HG03571 (cell line): ENCODE results near the gene SIDT1.
A peak's percentile ranks its signal among the peaks of the same experiment; 100 is the strongest.

Source experiments
- ATAC-seq: cut with Tn5 transposase; IDR thresholded peaks from one replicate; pipeline ENCODE4 v1.9.1; 2021; ENCODE audit not compliant: unreplicated experiment

Gene SIDT1

DNA sequence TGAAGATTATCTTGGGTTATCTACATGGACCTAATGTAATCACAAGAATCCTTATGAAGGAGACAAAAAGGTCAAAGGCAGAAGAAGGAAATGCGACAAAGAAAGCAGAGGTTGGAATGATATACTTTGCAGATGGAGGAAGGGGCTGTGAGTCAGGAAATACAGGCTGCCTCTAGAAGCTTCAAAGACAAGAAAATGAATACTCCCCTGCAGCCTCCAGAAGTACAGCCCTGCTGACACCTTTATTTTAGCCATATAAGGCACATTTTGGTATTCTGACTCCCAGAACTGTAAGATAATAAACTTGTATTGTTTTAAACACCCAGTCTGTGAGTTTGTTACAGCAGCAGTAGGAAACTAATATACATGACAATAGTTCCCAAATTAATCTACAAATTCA is 58.6 kb downstream of the SIDT1 start:
- no peak for ATAC-seq

- ATAC-seq: no peak
These were observed 61.7 kb downstream of the SIDT1 start for GRCh38 chr3:113594066-113594465.

DNA sequence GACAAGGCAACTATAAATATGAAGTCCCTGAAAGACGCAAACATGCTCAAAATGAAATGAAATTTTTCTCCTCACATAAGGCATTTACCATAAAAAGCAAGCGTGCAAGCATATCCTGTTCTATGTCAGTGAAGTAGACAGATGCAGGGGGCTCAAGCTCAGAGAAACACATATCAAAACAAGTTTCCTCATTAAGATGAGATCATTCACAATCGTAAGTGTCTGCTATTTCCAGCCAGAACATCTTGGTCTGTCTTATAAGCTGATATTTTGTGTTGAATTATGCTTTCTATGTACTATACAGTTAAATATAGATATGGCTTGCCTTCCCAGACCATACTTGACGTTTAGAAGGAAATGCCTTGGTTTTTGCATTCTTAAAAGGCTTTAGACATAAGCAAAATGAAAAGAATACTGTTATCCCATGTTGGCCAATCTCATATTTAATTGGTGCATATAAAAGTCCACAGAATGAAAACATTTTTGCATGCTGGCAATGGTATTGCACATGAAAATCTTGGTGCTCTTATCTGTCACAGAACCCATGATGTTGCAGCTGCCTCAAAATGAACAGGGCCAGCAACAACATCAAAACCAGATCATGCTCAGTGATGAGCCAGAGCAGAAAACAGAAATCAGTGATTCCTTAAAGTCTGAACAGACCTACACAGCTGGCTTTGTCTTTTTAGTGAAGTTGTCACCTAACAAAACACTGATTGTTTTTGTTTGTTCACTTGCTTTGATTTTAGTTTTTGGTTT is 65.4 kb downstream of the SIDT1 start:
- ATAC-seq: no peak

DNA sequence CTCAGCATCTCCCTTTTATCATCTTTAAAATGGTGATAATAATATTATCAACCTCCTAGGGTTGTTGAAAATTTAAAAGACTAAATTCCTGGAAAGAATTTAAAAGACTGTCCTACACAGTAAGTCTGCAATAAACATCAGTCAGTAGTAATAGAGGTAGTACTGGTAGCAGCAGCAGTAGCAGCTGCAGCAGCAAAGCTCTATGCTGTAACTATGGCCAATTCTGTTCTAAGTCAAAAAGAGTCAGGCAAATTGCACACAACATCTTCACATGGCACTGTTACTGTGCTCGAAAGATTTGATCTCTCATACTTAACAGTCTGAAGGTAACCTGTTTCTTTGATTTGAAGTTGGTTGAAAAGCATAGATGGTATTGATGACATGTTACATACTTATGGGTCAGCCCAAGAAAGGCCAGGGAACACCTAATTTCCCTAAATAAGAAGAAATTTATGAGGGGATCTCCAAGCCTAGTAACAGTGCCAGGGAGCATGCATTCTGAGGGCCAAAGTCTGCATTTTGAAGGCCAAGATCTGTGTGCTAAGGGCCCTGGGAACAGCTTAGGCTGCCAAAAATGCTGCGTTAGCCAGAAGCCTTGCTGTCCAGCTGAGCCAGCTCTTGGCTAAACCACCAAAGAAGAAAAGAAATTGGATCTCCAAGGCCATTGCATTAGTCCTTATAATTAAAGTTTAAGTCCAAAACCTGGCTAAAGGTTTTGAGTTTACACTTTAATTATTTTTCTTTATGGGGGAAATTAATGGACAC is 68.2 kb downstream of the SIDT1 start:
- no peak for ATAC-seq

- ATAC-seq: no peak
These were observed 68.9 kb downstream of the SIDT1 start for GRCh38 chr3:113601240-113601639.

- ATAC-seq: no peak
These were observed 69.9 kb downstream of the SIDT1 start for GRCh38 chr3:113602256-113602655.

GRCh38 chr3:113602836-113603235 is 70.5 kb downstream of the SIDT1 start:
- no peak for ATAC-seq

DNA sequence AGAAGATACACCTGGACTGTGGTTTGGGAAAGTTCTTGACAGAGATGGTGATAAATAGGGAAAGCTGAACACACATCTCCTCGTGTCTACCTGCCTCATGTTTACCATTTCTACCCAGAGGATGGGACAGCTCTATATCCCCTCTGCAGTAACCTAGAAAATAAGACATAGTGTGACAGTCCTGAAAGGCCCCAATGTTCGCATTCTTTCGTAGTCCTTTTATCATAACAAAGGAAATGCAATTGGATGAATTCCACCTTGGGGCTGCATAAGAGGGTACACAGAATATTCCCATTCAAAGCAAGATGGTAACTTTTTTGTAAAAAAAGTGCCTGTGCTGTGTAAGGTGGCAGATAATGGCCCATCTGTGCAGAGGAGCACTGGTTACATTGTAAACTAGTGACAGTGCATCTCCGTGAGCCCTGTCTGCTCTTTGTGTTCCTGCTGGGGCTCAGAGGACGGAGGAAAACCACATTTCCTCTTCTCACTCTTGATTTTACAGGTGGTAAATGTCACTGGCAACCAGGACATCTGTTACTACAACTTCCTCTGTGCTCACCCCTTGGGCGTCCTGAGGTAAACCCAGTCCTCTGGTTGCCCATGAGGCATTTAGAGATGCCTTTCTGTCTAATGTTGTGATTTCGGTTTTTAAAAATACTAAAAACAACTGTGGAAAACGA is 74.3 kb downstream of the SIDT1 start:
- ATAC-seq: peak; percentile 99

DNA sequence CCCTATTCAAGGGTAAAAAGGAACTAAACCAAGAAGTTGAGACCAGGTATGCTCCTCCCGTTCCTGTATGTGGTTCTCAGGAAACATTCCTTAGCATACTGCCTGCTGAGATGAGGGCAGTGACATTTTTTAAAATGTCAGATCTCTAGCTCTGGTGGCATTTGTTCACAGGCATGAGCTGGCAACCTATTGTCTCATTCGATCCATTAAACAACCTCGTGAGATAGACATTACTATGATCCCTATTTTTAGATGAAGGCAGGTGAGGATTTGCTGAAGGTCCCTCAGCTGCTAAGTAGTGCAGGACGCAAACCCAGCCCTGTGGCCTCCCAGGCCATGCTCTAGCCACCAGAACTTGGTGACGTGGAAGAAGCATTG is 74.9 kb downstream of the SIDT1 start:
- ATAC-seq: no peak

DNA sequence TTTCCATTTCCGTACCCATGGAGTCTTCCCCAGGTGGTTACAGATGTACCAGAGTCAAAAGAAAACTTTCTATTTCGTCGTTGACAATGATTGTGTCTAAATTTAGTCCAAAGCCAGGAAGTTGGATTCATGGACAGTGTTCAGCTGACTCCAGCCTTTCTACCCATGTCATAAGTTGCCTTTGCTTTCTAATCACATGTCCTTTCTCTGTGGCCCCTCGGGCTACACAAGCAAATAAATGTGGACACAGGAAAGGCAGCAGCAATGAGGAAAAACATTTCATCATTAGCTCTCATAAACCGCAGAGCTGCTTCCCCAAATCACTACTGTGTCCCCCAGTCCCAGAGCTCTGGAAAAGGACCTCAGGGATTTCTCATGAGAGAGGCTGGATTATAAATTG is 82.0 kb downstream of the SIDT1 start:
- ATAC-seq: no peak

GRCh38 chr3:113615976-113616375 is 83.6 kb downstream of the SIDT1 start:
- ATAC-seq: no peak

DNA sequence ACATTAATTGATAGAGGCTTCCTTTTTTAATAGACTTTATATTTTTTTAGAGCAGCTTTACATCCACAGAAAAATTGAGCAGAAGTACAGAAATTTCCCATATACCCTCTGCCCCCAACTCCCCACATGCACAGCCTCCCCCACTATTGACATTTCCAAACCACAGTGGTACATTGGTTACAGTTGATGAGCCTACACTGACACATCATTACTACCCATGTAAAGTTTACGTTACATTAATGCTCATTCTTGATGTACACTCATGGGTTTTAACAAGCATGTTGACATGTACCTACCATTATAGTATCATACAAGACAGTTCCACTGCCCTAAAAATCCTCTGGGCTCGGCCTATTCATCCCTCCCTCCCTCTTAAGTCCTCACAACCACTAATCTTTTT is 85.4 kb downstream of the SIDT1 start:
- ATAC-seq: no peak

DNA sequence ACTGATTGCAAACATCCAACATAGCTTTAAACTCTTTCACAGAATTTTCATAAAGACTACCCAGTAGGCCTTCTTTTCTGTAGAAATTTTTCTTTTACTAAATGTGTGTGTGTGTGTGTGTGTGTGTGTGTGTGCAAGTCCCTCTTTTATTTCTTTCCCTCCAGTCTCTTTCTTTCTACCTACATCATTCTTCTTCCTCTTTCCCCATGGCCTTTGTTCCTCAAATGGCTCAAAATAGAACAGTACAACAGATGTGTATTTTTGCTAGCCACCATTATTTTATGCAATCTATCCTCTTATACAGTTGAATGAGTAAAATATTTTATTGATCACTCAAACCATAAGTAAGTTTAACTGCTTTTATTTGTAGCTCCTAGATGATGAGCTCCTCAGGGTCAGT is 87.7 kb downstream of the SIDT1 start:
- ATAC-seq: no peak

DNA sequence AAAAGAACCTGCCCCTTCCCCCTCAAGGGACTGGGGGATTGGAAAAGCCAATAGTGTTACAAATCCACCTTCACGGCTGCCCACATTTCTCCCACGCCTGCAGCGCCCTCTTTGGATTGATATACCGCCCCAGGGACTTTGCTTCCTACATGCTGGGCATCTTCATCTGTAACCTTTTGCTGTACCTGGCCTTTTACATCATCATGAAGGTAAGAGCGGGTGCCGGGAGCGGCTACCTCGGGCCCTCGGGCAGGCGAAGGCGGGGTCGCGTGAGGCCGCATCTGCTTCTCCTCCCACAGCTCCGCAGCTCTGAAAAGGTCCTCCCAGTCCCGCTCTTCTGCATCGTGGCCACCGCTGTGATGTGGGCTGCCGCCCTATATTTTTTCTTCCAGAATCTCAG is 91.0 kb downstream of the SIDT1 start:
- no peak for ATAC-seq

DNA sequence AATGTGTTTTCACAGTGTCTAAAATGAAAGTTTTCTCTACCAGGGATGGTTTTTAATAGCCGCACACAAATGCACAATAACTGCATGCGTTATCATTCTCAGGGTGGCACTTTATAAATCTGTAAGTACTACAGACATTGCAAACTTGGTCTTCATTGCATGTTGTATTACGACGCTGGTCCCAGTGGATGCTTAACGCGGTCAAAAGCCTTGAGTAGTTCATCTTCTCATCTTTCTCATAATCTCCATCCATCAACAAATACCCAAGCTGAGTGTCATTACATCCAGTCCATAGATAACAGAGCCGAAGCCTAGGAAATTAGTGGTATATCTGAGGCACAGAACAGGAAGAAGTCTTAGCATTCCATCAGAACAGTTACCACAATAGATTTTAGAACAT is 91.5 kb downstream of the SIDT1 start:
- no peak for ATAC-seq

- ATAC-seq: no peak
These were observed 93.5 kb downstream of the SIDT1 start for GRCh38 chr3:113625834-113626233.

DNA sequence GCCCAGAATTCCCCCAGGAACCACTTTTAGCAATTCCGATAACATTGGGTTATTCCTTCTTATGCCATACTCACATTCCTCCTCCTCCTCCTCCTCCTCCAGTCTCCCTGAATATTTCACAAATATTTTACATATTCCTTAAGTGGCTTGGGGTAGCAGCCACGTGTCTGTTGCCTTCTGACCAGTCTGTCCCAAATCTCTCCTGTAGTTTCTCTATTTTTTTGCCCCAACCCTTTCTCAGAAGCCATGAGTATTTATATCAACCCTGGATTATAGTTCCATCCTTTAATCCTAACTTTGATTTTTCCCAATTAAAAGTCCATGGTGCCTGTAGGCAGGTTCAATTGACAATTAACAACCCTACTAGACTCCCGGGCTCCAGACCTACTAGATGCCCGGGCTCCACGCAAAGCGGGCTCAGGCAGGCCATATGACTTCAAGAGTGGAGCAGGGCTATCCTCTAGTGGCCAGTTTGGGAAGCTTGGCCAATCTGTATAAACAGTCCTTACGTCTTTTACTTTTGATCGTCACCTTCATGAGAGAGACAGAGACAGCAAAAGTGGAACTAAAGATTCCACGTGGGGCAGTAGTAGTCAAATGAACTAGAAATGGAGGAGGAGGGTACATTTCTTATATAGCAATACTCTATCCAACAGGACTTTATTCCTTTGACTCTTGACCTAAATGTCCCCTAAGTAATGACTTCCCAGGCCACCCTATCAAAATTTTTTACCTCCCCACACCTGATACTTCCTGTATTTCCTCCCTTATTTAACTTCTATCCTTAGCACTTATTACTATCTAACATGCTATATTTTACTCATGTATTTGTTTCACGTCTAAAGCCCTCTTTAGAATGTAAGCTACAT is 94.4 kb downstream of the SIDT1 start:
- no peak for ATAC-seq

- ATAC-seq: no peak
These were observed 96.0 kb downstream of the SIDT1 start for GRCh38 chr3:113628316-113628715.

DNA sequence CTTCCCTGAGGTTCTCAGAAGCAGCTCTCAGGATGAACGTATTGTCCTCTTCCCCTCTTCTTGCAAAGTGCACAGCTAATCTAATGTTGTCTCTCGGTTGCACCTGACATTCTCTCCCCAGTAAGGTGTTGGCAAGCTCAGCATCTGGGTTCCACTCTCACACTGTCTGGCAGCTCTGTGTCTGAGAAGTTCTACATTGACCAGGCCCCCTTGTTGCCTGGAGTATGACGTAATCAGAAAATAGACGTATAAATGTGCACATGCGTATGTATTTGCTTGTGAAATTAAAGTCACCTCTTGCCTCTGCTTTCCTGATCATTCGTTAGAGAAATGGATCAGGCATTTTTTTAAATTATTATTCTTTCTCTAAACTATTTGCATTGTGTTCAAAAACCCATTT is 96.4 kb downstream of the SIDT1 start:
- no peak for ATAC-seq

GRCh38 chr3:113629584-113630421 is 97.4 kb downstream of the SIDT1 start:
- no peak for ATAC-seq
